Measurements from ENCODE around the gene DECR2. TPM values are rescaled to one million over a fixed set of nuclear protein-coding genes. Genes with fewer than 3 reads are reported as not detected.

Gene DECR2
- total RNA-seq, 1 donor from 2014 or later, result 17.4 TPM

GRCh38 chr16:363110-363765 lies 38.4 kb upstream of the DECR2 start:
- Histone ChIP-seq H3K4me2 (ENCODE audit: low read length) (no peak overlapping the region), H4K20me1 (ENCODE audit: insufficient read depth, low read length) (no peaks in the 10 kb centered on the region), H3K79me2 (ENCODE audit: insufficient read depth, low read length) (no peaks in the 10 kb centered on the region), H3K4me1 (ENCODE audit: insufficient read depth, low read length) (no peaks in the 10 kb centered on the region), H3K9me3 (ENCODE audit: insufficient read depth, low read depth, low read length) (no peaks in the 10 kb centered on the region), H2AFZ (ENCODE audit: low read depth, low read length) (no peak overlapping the region), H3K9ac (ENCODE audit: low read length) (no peak overlapping the region), H3K36me3 (ENCODE audit: insufficient read depth, low read length) (no peaks in the 10 kb centered on the region), H3K4me3 (ENCODE audit: insufficient read depth, low read depth, low read length) (no peak overlapping the region), H3K27ac (ENCODE audit: low read depth, low read length) (no peak overlapping the region), H3K27me3 (ENCODE audit: insufficient read depth, low read length) (no peaks in the 10 kb centered on the region)
- H3K9me3 Mint-ChIP-seq (ENCODE audit: unreplicated experiment), result no peaks in the 10 kb centered on the region
- H3K27me3 Mint-ChIP-seq (ENCODE audit: low read depth, unreplicated experiment), result peaks cover 2% of the 10 kb centered on the region
- H3K36me3 Mint-ChIP-seq (ENCODE audit: low read depth, unreplicated experiment), result no peaks in the 10 kb centered on the region
- H3K4me1 Mint-ChIP-seq (ENCODE audit: low read depth, unreplicated experiment), result no peaks in the 10 kb centered on the region
- FAIRE-seq (no peak), DNase-seq (ENCODE audit: low read depth) (no peak)
- TF ChIP-seq CTCF (IDR thresholded peaks at IDR 0.05; ENCODE audit: insufficient read depth, low read depth, low read length), result no peak
- no peak for TF ChIP-seq EZH2 (IDR thresholded peaks at IDR 0.05; ENCODE audit: insufficient read depth, low read length)
- no peak overlapping the region for H3K4me3 Mint-ChIP-seq (ENCODE audit: unreplicated experiment)
- peak overlapping the region; percentile 18 for H3K27ac Mint-ChIP-seq (ENCODE audit: unreplicated experiment)

GRCh38 chr16:363766-364490 lies 37.8 kb upstream of the DECR2 start:
- H2AFZ ChIP-seq (ENCODE audit: low read depth, low read length), result no peak overlapping the region

More at GRCh38 chr16:363766-364490, 37.8 kb upstream of the DECR2 start:
- no peak for DNase-seq (ENCODE audit: low read depth)
- H3K4me3 ChIP-seq (ENCODE audit: insufficient read depth, low read depth, low read length), result no peak overlapping the region
- H3K4me1 Mint-ChIP-seq (ENCODE audit: low read depth, unreplicated experiment), result no peaks in the 10 kb centered on the region
- H3K36me3 ChIP-seq (ENCODE audit: insufficient read depth, low read length), result no peaks in the 10 kb centered on the region
- no peaks in the 10 kb centered on the region for H3K79me2 ChIP-seq (ENCODE audit: insufficient read depth, low read length)
- H3K4me2 ChIP-seq (ENCODE audit: low read length), result no peak overlapping the region
- H3K9me3 ChIP-seq (ENCODE audit: insufficient read depth, low read depth, low read length), result no peaks in the 10 kb centered on the region
- peaks cover 2% of the 10 kb centered on the region for H3K27me3 Mint-ChIP-seq (ENCODE audit: low read depth, unreplicated experiment)
- no peak overlapping the region for H3K4me3 Mint-ChIP-seq (ENCODE audit: unreplicated experiment)
- H3K9ac ChIP-seq (ENCODE audit: low read length), result no peak overlapping the region
- TF ChIP-seq CTCF (IDR thresholded peaks at IDR 0.05; ENCODE audit: insufficient read depth, low read depth, low read length) (no peak), EZH2 (IDR thresholded peaks at IDR 0.05; ENCODE audit: insufficient read depth, low read length) (no peak)
- peak overlapping the region; percentile 18 for H3K27ac Mint-ChIP-seq (ENCODE audit: unreplicated experiment)
- no peak for FAIRE-seq
- peaks cover 1% of the 10 kb centered on the region for H4K20me1 ChIP-seq (ENCODE audit: insufficient read depth, low read length)
- no peaks in the 10 kb centered on the region for H3K9me3 Mint-ChIP-seq (ENCODE audit: unreplicated experiment)
- H3K36me3 Mint-ChIP-seq (ENCODE audit: low read depth, unreplicated experiment), result no peaks in the 10 kb centered on the region
- no peaks in the 10 kb centered on the region for H3K4me1 ChIP-seq (ENCODE audit: insufficient read depth, low read length)
- no peak overlapping the region for H3K27ac ChIP-seq (ENCODE audit: low read depth, low read length)
- no peaks in the 10 kb centered on the region for H3K27me3 ChIP-seq (ENCODE audit: insufficient read depth, low read length)
